HG03520 (cell line): ENCODE results near the gene MAML2.

ENCODE experiments used
- ATAC-seq: cut with Tn5 transposase; IDR thresholded peaks from one replicate; pipeline ENCODE4 v1.9.1; 2021; ENCODE audit warnings: mild to moderate bottlenecking, moderate library complexity; ENCODE audit not compliant: unreplicated experiment

MAML2 gene

DNA sequence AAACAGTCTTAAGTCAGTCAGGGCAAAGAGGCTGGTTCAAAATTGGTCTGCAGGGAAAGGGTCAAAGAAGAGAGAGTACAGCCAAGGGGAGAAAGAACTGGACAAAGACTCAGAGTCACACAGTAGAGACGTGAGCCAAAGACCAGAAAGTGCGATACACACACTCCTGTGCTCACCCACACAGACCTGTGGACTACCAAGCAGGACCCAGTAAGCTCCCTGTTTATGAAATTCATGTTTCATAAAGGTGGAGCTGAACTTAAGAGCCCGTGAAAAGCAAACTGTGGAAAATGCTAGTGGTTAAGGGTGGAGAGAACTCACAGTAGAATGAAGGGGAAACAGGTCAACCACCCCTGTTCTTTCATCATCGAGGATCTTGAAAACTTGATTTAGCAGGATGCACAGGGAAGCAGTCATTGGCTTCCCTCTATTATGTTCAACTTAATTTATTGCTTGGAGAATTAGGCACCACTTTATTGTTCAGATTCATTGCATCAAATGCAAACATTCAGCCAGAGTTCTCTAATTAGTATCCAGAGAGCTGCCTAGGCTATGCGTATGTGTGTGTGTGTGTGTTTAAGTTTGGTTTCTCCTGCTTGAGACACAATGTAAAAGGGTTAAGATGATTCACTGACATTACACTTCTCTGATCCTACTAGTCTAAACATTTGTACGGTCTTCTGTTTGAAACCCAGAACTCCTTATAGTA, 258.2 kb downstream of the MAML2 start:
- ATAC-seq, result no peak

DNA sequence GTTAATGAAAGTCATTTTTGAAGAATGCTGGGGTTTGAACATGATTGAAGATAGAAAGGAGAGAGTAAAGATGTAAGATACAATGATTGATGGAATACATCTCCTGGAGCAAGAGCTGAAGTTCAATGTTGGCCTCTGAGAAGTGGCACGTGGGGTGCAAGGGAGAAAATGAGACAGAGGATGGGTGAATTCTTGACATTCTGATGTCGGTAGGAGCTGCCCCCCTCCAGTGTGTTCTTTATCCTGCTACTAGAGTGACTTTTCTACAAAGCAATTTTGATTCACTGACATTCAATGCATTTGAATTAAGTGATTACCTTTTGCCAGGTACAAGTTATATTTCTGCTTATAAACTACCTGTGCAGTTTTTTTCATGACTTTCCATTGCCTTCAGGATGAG, 260.1 kb downstream of the MAML2 start:
- ATAC-seq, result no peak

DNA sequence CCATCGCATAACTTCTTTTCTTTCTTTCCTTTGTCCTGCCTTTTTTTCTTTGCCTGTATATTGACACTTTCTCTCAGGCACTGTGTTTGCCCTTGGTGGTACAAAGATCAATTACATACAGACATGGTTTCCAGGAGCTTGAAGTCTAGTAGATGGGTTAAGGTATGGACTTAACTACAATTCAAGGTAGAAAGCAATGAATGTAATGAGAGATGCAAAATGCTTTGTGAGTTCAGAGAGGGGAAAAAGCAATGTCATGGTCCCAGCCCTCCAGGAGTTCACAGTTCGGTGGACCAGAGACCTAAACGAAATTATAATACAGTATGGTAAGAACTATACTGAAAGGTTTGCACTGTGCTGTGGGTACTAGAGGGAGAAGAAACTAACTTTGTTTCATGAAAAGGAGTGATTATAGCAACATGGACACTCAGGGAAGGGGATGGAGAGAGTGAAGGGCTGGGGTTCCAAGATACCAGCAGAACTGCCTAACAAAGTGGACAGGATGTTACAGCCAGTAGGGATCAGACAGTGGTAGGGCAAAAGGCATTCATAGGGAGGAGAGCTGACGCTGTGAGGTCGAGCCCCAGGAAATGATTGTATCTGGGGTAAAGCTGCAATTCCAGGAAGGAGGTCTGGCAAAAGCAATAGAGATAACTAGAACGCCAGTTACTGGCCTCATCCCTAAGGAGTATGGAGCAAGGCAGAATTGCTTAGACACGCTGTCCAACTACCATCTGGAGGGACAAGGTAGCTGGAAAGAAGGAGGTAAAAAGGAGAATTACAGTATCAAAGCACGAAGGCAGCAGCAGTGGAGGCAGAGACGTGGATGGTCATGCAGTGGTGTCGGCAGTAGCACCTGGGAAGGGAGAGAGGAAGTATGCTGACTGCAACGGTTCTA, 260.7 kb downstream of the MAML2 start:
- no peak for ATAC-seq

DNA sequence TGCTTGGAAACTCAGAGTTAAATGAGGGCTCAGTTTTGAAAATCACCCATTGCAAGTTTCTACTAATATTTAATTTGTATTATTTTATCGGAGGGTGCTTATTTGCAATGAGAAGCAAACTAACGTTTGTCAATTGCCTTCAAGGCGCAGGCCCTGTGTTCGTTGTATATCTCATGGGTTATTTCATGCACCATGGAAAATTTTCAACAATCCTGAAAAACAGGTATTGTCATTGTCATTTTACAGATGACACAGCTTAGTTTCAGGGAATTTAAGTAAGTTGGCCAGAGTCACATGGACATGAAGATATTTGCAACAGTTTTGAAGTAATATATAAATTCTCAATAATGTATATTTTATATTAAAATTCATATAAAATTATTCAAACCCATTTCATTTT, 261.4 kb downstream of the MAML2 start:
- ATAC-seq, result no peak

DNA sequence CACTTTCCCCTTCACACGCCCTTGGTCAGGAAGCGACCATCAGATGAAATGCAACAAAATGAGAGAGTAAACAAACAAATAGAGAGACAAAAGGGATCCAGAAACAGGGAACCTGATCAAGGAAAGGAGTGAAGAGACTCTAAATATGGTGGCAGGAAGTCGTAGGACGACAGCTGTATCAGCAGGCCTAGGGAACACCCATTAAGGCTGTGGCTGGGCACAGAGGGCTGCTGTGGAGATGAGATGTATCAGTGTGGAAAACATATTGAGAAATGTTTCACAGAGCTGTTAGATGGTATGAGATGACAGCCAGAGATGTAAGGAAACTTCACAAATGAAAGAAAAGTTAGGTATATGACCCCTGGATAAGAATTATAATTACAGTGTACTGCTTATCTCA, 263.3 kb downstream of the MAML2 start:
- ATAC-seq, result no peak

DNA sequence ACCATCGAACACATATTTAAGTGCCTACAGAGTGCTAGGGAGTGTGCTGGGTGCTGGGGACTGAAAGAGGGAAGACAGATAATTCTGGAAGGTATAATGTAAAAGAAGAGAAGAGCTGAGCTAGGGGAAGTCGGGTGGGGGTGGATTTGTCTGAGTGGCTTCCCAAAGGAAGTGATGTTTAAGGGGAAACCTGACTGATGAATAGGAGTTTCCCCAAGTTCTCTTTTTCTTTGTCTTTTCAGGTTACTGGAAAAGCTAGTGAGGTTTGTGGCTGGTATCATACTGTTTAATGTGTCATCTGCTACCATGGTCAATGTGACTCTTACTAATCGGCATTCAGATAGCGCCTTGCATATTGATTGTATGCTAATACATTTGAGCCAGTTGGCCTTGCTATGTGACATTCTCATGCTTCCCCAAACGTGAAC, 267.4 kb downstream of the MAML2 start:
- ATAC-seq, result peak; percentile 71

DNA sequence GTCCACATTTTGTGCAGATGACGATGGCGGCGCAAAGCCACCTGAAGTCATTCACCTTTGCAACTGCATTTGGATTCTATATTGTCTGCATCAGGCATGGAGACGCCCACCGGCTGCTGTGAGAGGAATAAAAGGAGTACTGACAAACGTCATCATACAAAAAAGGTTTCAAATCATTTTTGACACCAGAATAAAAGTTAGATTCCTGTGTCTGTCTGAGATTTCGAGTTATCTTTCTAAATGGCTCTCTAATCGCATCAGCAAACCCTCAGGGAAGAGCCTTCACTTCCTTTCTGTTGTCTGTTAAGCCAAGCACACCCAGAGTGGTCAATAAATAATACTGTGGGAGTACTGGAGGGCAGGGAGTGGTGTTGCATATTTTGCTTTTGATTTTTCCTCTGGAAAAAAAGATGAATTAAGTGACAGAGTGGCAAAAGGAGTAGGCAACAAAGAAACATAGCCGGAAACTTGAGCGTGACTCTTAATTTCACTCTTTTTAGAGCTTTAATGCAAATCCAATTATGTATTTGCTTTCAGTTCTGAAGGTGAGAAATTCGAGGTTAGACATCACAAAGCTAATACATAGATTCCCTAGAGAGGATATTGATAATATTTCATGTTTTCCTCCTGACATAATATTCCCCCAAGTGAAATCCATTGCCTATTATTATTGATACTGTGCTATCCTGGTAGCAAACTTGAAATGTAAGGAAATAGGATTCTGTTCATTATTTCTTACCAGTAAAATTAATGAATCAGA, 268.3 kb downstream of the MAML2 start:
- no peak for ATAC-seq

DNA sequence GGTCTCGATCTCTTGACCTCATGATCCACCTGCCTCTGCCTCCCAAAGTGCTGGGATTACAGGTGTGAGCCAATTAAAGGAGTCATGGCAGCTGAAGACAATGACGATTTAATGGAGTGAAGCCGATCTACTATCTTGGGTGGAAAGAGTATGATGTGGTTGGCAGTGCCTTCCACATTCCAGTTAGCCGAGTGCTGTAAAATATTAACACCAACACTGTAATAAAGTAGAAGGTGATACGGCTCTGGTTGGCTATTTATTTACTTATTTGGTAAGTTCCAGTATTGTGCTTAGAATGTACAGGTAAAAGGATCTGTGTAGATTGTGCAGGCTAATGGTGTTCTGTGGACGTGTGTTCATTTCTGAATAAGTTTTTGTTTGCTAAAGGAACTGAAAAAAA, 269.5 kb downstream of the MAML2 start:
- ATAC-seq, result no peak

DNA sequence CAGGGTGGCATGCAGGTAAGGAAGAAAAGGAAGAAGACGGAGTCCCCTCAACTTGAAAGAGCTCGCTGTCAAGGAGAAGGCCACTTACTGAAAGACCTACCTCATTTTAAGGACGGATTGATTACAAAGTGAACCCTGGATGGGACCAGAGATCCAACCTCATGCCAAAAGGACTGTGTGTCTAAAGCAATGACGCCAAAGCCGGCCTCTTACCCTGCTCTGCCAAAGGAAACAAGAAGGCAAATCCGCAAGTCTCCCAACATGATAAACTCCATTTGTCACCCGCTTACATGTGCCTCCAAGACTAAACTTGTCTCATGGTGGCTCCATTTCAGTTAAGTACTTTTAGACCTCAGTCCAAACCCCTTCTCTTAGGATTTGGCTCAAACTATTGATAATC, 270.4 kb downstream of the MAML2 start:
- ATAC-seq, result no peak

DNA sequence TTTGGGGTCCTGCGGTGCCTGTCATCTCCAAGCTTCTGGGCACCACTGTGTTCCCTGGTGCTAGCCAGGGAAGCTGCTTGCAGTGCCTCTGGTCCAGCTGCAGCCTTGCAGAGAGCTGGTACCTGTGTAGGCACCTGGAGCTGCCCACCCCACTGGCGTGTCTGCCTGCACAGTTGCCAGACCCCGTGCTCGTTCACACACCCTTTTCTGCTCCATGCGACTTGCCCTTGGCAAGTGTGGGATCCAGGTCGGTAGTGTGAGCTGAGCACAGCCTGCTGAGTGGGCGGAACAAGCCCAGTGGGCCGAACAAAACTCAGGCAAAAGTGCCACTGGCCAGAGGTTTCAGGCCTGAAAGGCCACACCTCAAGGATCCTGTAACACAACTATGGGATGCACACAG, 272.5 kb downstream of the MAML2 start:
- ATAC-seq, result no peak

DNA sequence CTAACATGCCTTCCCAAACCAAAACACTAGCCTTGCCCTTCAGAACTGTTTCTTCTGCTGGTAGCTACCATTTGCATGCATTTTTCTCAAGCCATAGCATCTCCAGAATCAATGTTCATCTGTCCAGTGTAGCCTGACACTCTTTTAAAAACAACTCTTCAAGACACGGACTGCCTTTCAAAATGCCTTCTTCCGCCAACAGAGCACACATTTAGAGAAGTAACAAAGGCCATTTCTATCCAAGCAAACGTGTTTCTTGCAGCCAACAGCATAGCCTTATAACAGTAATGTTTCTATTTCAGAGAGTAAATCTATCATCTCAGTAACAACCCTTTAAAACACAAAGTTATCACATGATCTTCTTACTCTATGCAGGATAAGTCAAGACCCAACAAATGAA, 275.8 kb downstream of the MAML2 start:
- ATAC-seq, result no peak

DNA sequence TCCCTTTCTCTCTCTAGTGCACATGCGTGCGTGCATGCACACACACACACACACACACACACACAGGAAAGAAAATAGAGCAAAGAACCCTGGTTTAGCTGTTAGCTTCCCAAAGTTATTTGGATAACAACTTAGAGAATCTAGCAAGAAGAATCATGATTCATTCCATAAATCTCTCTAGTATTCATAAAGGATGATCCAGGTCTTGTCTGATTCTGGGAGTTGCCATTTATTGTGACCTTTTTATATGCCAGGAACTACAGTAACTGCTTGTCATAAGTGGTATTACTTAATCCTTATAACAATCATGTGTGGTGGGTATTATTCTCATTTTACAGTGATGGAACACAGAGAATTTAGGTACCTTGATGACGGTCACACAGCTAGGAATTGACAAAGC, 277.6 kb downstream of the MAML2 start:
- ATAC-seq, result no peak

DNA sequence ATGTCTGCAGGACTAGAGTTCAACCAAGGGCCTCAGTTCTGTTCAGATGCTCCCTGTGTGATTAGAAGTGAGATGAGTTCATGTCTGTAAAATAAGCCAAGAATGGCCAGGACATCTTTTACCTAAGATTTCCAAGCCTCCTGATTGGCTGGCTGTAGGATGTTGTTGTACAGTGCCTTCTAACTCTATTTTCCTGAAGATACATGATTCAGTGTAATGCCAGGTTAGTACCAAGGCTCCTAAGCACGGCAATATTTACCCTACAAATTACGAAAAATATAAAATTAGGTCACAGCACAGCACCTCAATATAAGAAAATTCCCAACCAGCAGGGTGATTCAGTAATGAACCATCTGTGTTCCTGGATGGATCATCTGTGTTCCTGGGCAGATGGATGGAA, 279.1 kb downstream of the MAML2 start:
- no peak for ATAC-seq

DNA sequence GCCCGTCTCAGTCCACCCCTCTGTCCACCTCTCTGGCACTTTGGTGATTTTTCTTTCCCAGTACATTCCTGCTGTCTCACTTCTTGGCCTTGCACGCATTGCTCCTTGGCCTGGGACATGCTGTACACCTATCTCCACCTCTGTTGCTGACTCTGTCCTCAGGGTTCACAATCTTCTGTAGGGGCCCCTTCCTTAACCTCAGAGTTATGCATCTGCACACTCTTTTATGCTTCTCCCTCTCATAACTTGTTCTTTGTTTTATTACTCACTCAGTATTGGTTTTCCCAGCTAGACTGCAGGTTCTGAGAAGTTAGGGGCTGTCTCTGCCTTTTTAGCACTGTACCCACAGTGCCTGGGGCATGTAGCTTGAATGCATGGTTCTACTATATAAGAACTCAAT, 279.9 kb downstream of the MAML2 start:
- ATAC-seq, result no peak

DNA sequence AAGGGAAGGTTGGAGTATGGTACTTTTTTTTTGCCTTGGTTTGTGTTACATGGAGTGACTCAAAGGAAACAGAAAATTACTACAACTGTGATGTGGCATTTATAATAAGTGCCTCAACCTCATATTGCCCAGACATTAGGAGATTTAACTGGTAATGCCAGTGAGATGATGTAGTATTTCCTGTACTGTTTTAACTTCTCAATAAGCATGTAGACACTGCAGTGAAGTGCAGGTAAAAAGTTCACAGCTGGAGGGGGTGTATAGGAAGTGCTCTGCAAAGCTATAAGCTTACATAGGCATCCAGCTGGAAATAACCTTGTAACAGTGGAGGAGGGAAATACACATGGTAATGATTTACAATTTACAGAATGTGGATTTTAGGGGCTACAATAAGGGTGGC, 280.9 kb downstream of the MAML2 start:
- peak; percentile 51 for ATAC-seq

DNA sequence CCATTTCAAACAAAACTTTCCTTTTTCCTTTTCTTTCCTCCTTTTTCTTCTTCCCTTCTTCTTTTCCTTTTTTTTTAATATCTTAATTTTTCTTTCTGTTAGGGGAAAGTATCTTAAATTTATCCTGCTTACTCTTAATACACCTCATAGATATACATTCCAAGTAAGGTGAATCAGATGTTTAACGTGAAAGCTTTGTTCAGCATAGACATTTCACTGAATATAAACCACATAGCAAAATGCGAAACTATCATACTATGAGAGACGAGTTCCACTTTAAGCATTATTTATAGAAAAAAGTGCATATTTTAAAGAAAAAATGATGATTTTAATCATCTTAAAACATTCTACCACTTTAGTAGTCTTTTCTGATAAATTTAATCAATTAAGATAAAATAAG, 281.3 kb downstream of the MAML2 start:
- no peak for ATAC-seq

DNA sequence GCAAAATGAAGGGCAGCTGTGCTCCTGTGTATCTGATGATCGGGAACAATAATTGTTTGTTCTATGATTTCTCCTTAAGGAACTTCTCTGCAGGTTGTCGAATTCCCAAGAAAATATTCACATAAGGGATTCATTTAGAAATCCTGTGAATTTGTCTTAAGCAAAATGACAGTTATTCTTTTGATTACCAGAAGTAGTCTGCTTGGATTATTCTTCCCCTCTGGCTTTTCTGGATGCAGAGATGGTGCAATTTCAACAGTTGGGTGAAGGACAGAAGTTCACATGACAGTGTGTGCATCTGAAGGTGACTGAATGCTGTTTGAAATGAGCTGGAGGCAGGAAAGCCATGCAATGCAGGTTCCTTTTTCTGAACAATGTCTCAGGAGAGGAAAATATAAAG, 281.9 kb downstream of the MAML2 start:
- ATAC-seq, result no peak

DNA sequence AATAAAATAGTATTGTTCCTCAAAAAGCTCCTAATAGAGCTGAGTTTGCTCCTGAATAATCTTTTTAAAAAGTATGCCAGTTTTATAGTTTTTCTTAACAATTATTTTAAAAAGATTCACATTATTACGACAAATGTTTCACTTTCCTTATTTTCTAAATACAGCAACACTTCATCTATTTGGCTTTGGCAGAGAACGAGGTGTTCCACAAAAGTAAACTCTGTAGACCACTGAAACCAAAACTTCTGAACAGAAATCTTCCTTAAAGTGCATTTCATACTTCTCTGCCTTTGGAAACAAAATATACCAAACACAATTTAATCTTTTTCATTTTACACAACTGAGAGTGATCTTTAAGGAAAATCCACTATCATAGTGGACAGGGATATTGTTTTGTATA, 285.5 kb downstream of the MAML2 start:
- no peak for ATAC-seq

DNA sequence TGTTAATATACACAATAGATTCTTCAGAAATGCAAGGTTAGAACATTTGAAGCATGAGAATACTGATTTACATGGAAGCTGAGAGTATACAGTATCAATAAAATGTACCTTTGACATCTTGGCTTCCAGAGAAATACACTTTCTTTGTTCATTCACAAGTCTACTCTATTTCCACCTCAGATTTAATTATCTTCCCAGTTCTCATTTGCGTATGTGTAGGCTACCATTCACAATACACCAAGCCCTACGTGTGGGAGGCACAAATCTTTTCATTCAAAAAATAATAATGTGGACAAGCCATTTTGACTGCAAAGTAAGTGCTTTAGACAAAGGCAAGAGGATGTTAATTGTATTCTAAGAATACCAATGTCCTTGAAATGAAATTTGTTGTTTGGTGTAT, 286.4 kb downstream of the MAML2 start:
- ATAC-seq, result no peak

DNA sequence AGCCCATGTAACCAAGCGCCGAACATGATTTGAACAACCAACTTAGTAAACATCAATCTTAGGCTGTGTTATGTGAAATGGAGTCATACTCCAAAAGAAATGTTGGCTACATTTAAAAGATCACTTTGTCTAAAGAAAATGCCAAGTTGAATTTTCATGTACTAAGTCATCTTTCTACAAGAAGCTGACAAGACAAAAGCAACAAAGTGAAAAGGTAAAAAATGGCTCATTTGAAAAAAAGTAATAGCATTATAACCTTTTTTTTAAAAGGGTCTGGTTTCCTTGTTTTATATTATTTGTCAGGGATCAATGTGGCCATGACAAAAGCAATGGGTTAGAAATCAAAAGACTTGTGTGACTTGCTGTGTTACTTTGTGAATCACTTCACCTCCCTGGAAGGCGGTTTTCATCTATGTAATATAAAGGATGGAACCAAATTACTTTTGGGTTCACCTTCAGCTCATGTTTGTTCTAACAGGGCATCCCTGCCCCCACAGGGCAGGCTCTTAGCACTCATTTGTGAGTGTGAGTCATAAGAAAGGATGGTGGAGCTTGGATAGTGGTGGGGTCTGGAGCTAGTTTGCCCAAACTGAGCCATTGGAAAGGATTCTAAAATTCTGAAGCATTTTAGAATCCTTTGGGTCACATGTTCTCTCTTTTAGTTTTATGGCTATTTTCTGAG, 287.1 kb downstream of the MAML2 start:
- ATAC-seq, result no peak
